Mesenchymal stem cell (in vitro differentiated cells and primary cell): ENCODE results near the gene NTN4.

Experiments
- DNase-seq: peaks from one replicate; pipeline ENCODE4 v3.0.0-alpha.2; 2013
- H2AFZ ChIP-seq: one replicate; pipeline ENCODE4 v1.6.1; 2013; ENCODE audit warnings: low read depth, mild to moderate bottlenecking, control low read depth, inconsistent platforms, low read length, moderate library complexity
- H2AK5ac ChIP-seq: 2 replicates; pipeline ENCODE4 v1.6.1; 2013; ENCODE audit warnings: low read length, moderate library complexity, mild to moderate bottlenecking, inconsistent platforms; ENCODE audit not compliant: severe bottlenecking
- H2BK120ac ChIP-seq: one replicate; pipeline ENCODE4 v1.6.1; 2013; ENCODE audit warnings: low read depth, mild to moderate bottlenecking, inconsistent platforms, low read length, moderate library complexity
- H2BK12ac ChIP-seq, 2 experiments: one replicate each; pipeline ENCODE4 v1.6.1; 2013; ENCODE audit warnings: inconsistent platforms in 2 of 2, low read length in 2 of 2, mild to moderate bottlenecking in 2 of 2, moderate library complexity in 2 of 2, control low read depth in 1 of 2
- H2BK15ac ChIP-seq: one replicate; pipeline ENCODE4 v1.6.1; 2013; ENCODE audit warnings: mild to moderate bottlenecking, low read depth, inconsistent platforms; ENCODE audit not compliant: poor library complexity, severe bottlenecking
- H2BK5ac ChIP-seq: 2 replicates; pipeline ENCODE4 v1.6.1; 2013; ENCODE audit warnings: low read depth, mild to moderate bottlenecking, low read length, control low read depth, inconsistent platforms; ENCODE audit not compliant: poor library complexity, severe bottlenecking
- H3K14ac ChIP-seq, 2 experiments: one replicate each; pipeline ENCODE4 v1.6.1; 2013; ENCODE audit warnings: inconsistent platforms in 2 of 2, low read length in 2 of 2, control low read depth in 1 of 2, mild to moderate bottlenecking in 1 of 2, moderate library complexity in 1 of 2
- H3K18ac ChIP-seq, 2 experiments: one replicate each; pipeline ENCODE4 v1.6.1; 2013; ENCODE audit warnings: inconsistent platforms in 2 of 2, low read length in 2 of 2, control low read depth in 1 of 2, low read depth in 1 of 2, mild to moderate bottlenecking in 1 of 2
- H3K23ac ChIP-seq, 2 experiments: one replicate each; pipeline ENCODE4 v1.6.1; 2013; ENCODE audit warnings: inconsistent platforms in 2 of 2, low read length in 2 of 2, mild to moderate bottlenecking in 2 of 2, moderate library complexity in 2 of 2, control low read depth in 1 of 2
- H3K27ac ChIP-seq: 2 replicates; pipeline ENCODE4 v1.5.1; 2013; ENCODE audit warnings: mild to moderate bottlenecking, moderate library complexity, low read length, control low read depth, inconsistent platforms; ENCODE audit not compliant: poor library complexity, severe bottlenecking
- H3K27me3 ChIP-seq, 2 experiments: 2 replicates each; pipeline versions ENCODE4 v1.6.1 to v1.7.0; 2013; ENCODE audit warnings: low read length in 2 of 2, mild to moderate bottlenecking in 2 of 2, moderate library complexity in 2 of 2, control low read depth in 1 of 2, inconsistent platforms in 1 of 2; ENCODE audit not compliant: control insufficient read depth in 1 of 2, insufficient read depth in 1 of 2
- H3K36me3 ChIP-seq, 2 experiments: 2 replicates each; pipeline versions ENCODE4 v1.6.1 to v1.7.0; 2013; ENCODE audit warnings: low read length in 2 of 2, control low read depth in 1 of 2, inconsistent platforms in 1 of 2, low read depth in 1 of 2, mild to moderate bottlenecking in 1 of 2; ENCODE audit not compliant: insufficient read depth in 2 of 2, control insufficient read depth in 1 of 2
- H3K4ac ChIP-seq, 2 experiments: one replicate each; pipeline ENCODE4 v1.6.1; 2013; ENCODE audit warnings: inconsistent platforms in 2 of 2, low read length in 2 of 2, mild to moderate bottlenecking in 2 of 2, moderate library complexity in 2 of 2, control low read depth in 1 of 2, low read depth in 1 of 2
- H3K4me1 ChIP-seq: 2 replicates; pipeline ENCODE4 v1.6.1; 2013; ENCODE audit warnings: low read depth, low read length, control low read depth; ENCODE audit not compliant: control insufficient read depth, insufficient read depth
- H3K4me2 ChIP-seq: 2 replicates; pipeline ENCODE4 v1.6.1; 2013; ENCODE audit warnings: low read length, mild to moderate bottlenecking, inconsistent platforms; ENCODE audit not compliant: poor library complexity, severe bottlenecking
- H3K4me3 ChIP-seq, 2 experiments: 2 replicates each; pipeline versions ENCODE4 v1.5.1 to v1.7.0; 2013; ENCODE audit warnings: low read length in 2 of 2, mild to moderate bottlenecking in 2 of 2, control low read depth in 1 of 2, low read depth in 1 of 2; ENCODE audit not compliant: insufficient read depth in 1 of 2
- H3K79me1 ChIP-seq: replicated peaks from 2 replicates; pipeline ENCODE4 v1.6.1; 2013; ENCODE audit warnings: mild to moderate bottlenecking, control low read depth, low read length, inconsistent platforms; ENCODE audit not compliant: poor library complexity, severe bottlenecking
- H3K9ac ChIP-seq: 2 replicates; pipeline ENCODE4 v1.7.0; 2013; ENCODE audit warnings: mild to moderate bottlenecking, low read length, moderate library complexity
- H3K9me3 ChIP-seq: 2 replicates; pipeline ENCODE4 v1.7.0; 2013; ENCODE audit warnings: mild to moderate bottlenecking, low read length; ENCODE audit not compliant: control insufficient read depth
- H4K8ac ChIP-seq: one replicate; pipeline ENCODE4 v1.6.1; 2013; ENCODE audit warnings: inconsistent platforms, mild to moderate bottlenecking, low read length, moderate library complexity
- H4K91ac ChIP-seq: one replicate; pipeline ENCODE4 v1.6.1; 2013; ENCODE audit warnings: mild to moderate bottlenecking, low read length, inconsistent platforms
- WGBS: methylation state at CpG from one replicate; pipeline ENCODE4 v1.1.7; 2013; ENCODE audit warnings: mixed read lengths; 5-methylcytosine and 5-hydroxymethylcytosine counted together

The NTN4 gene

GRCh38 chr12:95760371-95760770 is 30.2 kb downstream of the NTN4 start:
- H2BK12ac ChIP-seq = no peak overlapping the region
- 91% methylated on average over 3 of the region's 3 CpGs for WGBS
- H3K27ac ChIP-seq = no peak overlapping the region

GRCh38 chr12:95759718-95760117 is 30.8 kb downstream of the NTN4 start:
- no peak overlapping the region for H2AK5ac ChIP-seq

More at GRCh38 chr12:95760371-95760770, 30.2 kb downstream of the NTN4 start:
- Histone ChIP-seq H3K4me2 (no peak overlapping the region), H3K23ac (no peak overlapping the region), H3K14ac (no peak overlapping the region), H2BK120ac (no peak overlapping the region), H2BK5ac (no peak overlapping the region), H2AFZ (no peak overlapping the region), H3K4ac (no peak overlapping the region), H3K9me3 (peaks cover 12% of the 10 kb centered on the region), H3K4me1 (peaks cover 4% of the 10 kb centered on the region), H4K91ac (no peak overlapping the region), H3K79me1 (peaks cover 5% of the 10 kb centered on the region), H3K4me3 (no peak overlapping the region), H2BK15ac (no peak overlapping the region), H2AK5ac (peak overlapping the region; percentile 27), H3K9ac (no peak overlapping the region), H3K18ac (no peak overlapping the region), H3K27me3 (no peaks in the 10 kb centered on the region), H4K8ac (no peak overlapping the region), H3K36me3 (peaks cover 0 to 3% of the 10 kb centered on the region in 2 experiments)
- no peak for DNase-seq

GRCh38 chr12:95759039-95759438 is 31.5 kb downstream of the NTN4 start:
- 100% methylated on average over 3 of the region's 3 CpGs for WGBS
- Histone ChIP-seq H2BK5ac (no peak overlapping the region), H3K27ac (no peak overlapping the region), H3K14ac (no peak overlapping the region), H3K23ac (no peak overlapping the region), H3K36me3 (peaks cover 0 to 3% of the 10 kb centered on the region in 2 experiments), H3K4me2 (no peak overlapping the region), H3K4me3 (no peak overlapping the region), H3K27me3 (no peaks in the 10 kb centered on the region), H2BK15ac (no peak overlapping the region), H3K4me1 (no peaks in the 10 kb centered on the region), H3K9me3 (peaks cover 12% of the 10 kb centered on the region), H4K91ac (no peak overlapping the region), H2AFZ (no peak overlapping the region), H4K8ac (no peak overlapping the region), H2AK5ac (no peak overlapping the region), H3K4ac (no peak overlapping the region), H2BK12ac (no peak overlapping the region), H3K9ac (no peak overlapping the region), H2BK120ac (no peak overlapping the region), H3K18ac (no peak overlapping the region), H3K79me1 (peaks cover 8% of the 10 kb centered on the region)
- no peak for DNase-seq

More at GRCh38 chr12:95759718-95760117, 30.8 kb downstream of the NTN4 start:
- Histone ChIP-seq H4K91ac (no peak overlapping the region), H3K9me3 (peaks cover 12% of the 10 kb centered on the region), H3K36me3 (peaks cover 0 to 3% of the 10 kb centered on the region in 2 experiments), H3K9ac (no peak overlapping the region), H2BK120ac (no peak overlapping the region), H2BK15ac (no peak overlapping the region), H3K27ac (no peak overlapping the region), H2AFZ (no peak overlapping the region), H3K4ac (no peak overlapping the region), H3K27me3 (no peaks in the 10 kb centered on the region), H2BK5ac (no peak overlapping the region), H3K4me1 (peaks cover 4% of the 10 kb centered on the region), H4K8ac (no peak overlapping the region), H3K14ac (no peak overlapping the region), H3K23ac (no peak overlapping the region), H2BK12ac (no peak overlapping the region), H3K4me2 (no peak overlapping the region), H3K79me1 (peaks cover 8% of the 10 kb centered on the region), H3K4me3 (no peak overlapping the region), H3K18ac (no peak overlapping the region)
- no peak for DNase-seq
- no CpG with 5 or more reads among the region's 1 CpG for WGBS

DNA sequence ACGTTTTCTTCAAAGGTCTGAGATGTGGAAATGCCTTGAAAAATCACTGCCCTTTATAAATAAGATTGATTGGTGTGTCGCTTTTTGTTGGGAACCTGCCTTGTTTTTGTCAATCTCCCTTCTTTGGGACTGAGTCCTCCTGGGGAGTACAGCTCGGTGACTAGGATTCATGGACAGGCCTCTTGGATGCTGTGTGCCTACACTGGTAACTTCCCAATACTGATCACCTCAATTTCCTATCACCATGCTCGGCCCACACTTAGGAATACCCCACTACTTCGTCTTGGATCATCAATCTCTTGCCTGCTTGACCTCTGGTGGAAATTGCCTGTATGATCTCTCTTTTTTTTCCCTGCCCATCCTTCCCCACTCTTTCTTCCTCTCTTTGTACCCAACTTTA is 34.2 kb downstream of the NTN4 start:
- H2BK15ac ChIP-seq = no peak overlapping the region
- no peak overlapping the region for H3K9ac ChIP-seq
- no peak overlapping the region for H2AFZ ChIP-seq
- H4K91ac ChIP-seq = no peak overlapping the region
- no peak overlapping the region for H3K4ac ChIP-seq
- H3K36me3 ChIP-seq = peaks cover 0 to 3% of the 10 kb centered on the region in 2 experiments
- H3K4me3 ChIP-seq = no peak overlapping the region
- no peak overlapping the region for H3K27ac ChIP-seq
- H4K8ac ChIP-seq = no peak overlapping the region
- no peak overlapping the region for H2AK5ac ChIP-seq
- WGBS = 76% methylated on average over 5 of the region's 5 CpGs
- H2BK12ac ChIP-seq = no peak overlapping the region
- no peaks in the 10 kb centered on the region for H3K4me1 ChIP-seq
- H2BK5ac ChIP-seq = no peak overlapping the region
- no peak overlapping the region for H3K23ac ChIP-seq
- H3K9me3 ChIP-seq = peaks cover 12% of the 10 kb centered on the region
- H3K27me3 ChIP-seq = no peaks in the 10 kb centered on the region
- no peak for DNase-seq
- H3K14ac ChIP-seq = no peak overlapping the region
- H3K79me1 ChIP-seq = peaks cover 8% of the 10 kb centered on the region
- no peak overlapping the region for H3K4me2 ChIP-seq
- H2BK120ac ChIP-seq = no peak overlapping the region
- no peak overlapping the region for H3K18ac ChIP-seq
